HG03064 (cell line): ENCODE data around the gene E2F6.

ENCODE experiments used
- ATAC-seq: cut with Tn5 transposase; IDR thresholded peaks from one replicate; pipeline ENCODE4 v1.9.1; 2021; ENCODE audit warnings: low read depth; ENCODE audit not compliant: unreplicated experiment

E2F6 gene

DNA sequence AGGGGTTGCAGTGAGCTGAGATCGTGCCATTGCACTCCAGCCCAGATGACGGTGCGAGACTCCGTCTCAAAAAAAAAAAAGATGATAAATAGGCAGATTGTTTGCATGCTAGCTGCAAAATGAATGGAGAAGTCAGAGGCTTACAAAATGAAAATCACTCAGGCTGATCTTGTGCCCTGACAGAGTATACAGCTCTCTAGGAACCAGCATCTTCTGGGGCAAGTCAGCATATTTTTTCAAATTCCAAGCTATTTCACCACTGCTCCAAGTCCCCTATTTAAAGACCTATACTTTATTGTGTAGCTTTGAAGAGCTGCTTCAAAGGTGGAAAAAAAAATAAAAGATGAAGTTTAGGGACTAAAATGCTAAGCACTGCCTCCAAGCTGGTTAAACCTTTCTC, 6.1 kb downstream of the E2F6 start:
- no peak for ATAC-seq

- no peak for ATAC-seq
Observed at GRCh38 chr2:11458753-11459152, 7.2 kb downstream of the E2F6 start.

DNA sequence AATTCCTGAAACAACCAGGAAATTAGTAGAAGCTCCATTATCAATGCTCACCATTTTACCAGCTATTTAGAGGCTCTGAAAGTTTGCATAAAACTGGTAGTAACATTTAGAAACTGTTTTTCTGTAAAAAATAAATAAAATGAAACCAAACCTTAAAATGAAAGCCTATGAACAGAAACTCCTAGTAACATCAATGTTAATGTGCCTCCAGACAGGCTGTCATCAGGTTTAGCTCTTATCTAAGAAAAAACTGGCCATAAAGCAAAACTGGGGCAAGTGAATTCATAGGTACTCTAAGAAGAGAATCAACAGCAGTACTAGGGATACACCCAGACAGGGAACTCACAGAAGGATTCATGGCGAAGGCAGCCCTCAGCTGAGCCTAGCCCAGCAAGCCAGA, 8.0 kb downstream of the E2F6 start:
- no peak for ATAC-seq

GRCh38 chr2:11456251-11456650, 9.7 kb downstream of the E2F6 start:
- no peak for ATAC-seq

DNA sequence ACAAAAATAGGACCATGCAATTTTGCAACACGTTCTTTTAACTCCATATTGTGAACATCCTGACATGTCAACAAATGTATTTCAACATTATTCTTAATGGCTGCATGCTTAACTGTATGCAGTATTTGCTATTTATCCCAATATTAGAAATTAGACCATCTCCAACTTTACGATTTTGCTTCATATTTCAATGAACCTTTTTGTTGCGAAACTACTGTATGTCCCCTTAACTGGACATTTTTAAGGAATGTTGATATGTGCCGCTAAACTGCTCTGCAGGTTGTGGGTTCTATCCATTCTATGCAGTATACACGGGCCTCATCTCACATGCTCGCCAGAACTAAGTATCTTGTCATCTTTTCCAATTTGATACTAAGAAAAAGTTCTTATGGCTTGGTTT, 11.1 kb downstream of the E2F6 start:
- no peak for ATAC-seq

- ATAC-seq = no peak
Observed at GRCh38 chr2:11450791-11451190, 15.2 kb downstream of the E2F6 start.

DNA sequence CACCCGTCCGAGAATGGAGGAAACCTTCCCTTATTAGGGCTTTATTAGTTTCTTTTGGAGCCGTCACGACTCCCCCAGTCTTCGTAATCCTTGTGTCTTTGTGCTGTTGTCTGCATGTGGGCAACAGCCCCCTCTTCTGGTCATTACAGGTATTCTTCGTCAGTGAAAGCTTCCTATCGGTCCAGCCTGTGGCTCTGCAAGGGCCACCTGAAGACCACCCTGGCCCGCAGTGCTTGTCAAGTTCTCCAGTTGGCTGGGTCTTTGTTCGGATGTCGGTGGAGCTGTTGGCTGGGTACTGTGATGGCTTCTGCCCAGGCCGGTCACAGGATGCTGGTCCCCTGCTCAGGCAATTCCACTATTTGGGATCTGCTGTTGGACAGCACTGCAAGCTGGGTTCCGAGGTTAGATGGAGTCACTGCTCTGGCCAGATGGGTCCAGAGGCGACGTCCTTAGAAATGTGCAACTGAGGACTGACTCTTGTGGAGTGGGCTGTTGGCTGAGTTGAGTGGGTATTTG, 19.2 kb downstream of the E2F6 start:
- no peak for ATAC-seq

GRCh38 chr2:11444737-11445136, 21.2 kb downstream of the E2F6 start:
- ATAC-seq = no peak

- ATAC-seq = no peak
Observed at GRCh38 chr2:11438555-11439080, 27.3 kb downstream of the E2F6 start.

DNA sequence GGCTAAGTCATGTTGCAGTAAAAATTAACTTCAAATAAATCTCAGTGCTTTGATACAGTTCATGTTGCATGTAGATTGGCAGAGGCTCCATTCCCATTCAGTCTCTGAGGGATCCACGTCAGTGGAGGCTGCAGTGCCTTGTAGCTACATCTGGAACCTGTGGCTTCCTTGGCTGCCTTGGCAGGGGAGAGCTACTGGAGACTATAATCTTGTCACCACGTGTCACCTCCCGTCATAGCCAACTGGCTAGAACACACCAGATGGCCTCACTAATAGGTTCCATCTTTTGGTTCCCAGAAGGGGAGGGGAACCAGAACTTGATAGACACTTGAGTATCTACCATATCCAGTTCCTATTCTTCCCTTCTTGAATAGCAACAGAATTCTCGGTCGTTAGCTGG, 28.4 kb downstream of the E2F6 start:
- ATAC-seq = no peak

DNA sequence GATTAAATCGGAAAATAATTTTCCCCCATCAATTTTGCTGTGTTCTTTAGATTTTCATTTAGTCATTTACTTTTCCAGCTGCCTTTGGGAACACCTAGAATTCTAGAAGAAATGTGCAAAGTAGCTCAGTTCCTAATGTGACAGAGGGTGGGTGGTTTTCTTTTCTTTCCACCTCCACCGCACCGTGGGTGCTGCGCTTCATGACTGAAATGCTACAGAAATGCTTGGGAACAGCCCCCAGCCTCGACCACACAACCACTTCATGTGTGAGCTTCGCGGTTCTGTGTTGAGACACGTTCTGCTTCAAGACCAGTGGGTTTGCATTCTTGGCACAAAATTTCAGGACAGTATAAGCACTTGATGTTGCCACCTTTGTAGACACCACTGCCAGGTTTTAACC, 30.9 kb downstream of the E2F6 start:
- no peak for ATAC-seq

DNA sequence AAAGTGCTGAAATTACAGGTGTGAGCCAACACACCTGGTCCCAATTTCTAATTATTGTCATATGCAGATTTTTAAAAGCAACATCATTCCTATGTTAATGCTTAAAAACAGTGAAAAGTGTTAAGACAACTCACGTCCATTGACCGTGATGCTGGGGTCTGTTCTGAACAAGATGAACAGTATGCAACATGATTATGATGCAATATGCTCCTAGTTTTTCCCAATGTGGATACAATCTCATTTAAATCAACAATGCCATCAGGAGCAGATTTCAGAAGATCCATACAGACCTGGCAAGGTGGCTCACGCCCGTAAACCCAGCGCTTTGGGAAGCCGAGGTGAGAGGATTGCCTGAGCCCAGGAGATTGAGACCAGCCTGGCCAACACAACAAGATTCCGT, 31.5 kb downstream of the E2F6 start:
- ATAC-seq = no peak

DNA sequence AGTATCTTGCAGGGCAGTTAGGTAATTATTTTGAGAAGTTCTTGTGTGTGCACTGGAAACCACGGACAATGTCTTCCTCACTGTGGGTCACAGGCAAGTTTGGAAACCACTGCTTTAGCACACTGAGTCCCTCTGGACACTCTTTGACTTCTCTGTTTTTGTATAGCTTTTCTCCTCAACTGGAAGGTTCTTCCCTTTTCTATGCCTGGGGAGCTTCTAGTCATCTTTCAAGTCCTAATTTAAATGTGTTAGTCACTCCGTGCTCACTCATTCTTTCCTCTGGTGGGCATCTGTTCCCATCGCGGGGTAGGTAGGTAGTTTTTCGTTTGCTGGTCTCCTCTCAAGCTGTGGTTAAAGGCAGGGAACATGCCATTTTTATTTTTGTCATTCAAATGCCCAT, 32.1 kb downstream of the E2F6 start:
- no peak for ATAC-seq

DNA sequence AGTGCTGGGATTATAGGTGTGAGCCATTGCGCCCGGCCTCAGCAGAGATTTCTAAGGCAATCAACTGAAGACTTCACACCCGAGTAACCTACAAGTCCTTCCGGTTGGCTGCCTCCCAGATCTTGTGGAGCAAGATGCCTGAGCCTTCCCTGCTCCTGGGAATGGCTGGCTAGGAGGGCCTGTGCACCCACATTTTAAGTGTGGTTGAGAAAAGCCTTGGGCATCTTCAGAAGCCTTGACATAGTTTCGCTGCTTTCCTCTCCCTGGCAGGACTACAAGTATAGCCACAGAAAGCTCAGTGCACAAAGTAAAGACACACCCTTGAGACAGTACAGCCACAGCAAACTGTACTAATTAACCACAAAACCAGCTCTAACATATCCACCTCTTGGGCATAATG, 35.2 kb downstream of the E2F6 start:
- ATAC-seq = no peak

DNA sequence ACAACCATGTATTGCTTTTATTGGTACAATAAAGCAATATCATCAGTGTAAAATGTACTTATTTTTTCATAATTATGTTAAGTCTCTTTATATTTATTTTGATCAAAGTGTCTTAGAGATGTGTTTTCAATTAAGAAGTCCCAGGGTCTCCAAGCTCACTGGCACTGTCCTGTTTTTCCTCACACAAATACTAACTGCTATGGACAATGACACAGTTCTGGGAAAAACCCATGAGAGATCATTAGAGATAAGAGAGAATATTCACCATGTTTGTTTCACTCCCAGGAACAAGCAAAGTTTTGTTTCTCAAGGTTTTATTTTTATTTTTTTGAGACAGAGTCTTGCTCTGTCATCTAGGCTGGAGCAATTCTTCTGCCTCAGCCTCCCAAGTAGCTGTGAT, 38.7 kb downstream of the E2F6 start:
- ATAC-seq = no peak

GRCh38 chr2:11422901-11423435, 43.0 kb downstream of the E2F6 start:
- no peak for ATAC-seq

- no peak for ATAC-seq
Observed at GRCh38 chr2:11422491-11422865, 43.5 kb downstream of the E2F6 start.

DNA sequence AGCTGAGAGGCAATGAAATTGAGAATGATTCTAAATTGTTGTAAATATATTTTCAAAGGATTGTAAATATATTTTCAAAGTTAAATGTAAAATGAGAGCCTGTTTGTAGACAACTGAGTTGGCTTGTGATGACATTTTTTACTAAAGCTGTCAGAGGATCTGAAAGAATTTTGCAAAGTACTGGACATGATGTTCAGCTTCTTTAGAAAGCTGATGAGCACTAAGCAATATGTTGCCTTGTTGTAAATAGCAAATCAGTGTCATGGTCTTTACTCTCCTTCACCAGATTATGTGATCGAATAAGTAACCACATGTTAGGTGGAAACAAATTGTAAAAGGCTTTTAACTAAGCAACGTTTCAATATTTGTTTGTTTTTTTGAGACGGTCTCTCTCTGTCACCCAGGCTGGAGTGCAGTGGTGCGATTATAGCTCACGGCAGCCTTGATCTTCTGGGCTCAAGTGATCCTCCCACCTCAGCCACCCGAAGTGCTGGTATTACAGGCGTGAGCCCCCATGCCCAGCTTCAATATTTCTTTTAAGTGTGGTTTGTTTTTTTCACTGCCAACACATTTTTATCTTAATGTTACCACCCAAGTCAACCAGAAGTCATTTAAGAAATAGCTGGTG, 44.0 kb downstream of the E2F6 start:
- ATAC-seq = no peak

DNA sequence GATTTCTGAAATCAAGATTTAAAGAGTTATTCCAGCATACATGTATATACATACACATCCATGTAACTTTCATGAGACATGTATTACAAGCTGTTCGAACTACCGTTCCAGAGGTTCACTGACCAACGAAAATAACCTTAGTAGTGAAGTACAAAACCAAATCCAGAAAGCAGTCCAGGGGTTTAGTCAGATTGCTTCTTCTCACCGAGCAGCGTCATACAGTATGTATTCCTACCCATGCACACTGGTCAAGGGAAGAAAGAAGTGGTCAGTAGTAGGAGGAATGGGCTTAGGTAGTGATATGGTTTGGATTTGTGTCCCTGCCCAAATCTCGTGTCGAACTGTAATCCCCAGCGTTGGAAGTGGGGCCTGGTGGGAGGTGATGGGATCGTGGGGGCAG, 45.3 kb downstream of the E2F6 start:
- no peak for ATAC-seq

GRCh38 chr2:11420190-11420589, 45.8 kb downstream of the E2F6 start:
- ATAC-seq = no peak

DNA sequence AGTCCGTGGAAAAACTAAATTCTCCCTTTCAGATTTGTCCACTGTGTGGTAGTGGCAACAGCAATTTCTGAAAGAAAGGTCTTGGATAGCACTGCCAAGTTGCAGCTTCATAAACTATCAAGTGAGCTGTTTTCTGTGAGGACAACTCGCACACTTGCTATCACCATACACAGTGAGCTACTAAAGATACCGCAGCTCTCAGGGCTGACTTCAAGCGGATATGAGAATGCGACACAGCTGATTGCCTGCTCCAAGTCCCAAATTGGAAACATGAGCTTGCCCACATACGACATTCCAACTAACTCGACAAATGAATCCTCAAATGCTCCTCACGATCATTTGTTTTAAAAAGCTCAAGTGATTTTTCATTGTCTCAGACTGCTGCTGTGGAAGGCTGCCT, 46.2 kb downstream of the E2F6 start:
- no peak for ATAC-seq

DNA sequence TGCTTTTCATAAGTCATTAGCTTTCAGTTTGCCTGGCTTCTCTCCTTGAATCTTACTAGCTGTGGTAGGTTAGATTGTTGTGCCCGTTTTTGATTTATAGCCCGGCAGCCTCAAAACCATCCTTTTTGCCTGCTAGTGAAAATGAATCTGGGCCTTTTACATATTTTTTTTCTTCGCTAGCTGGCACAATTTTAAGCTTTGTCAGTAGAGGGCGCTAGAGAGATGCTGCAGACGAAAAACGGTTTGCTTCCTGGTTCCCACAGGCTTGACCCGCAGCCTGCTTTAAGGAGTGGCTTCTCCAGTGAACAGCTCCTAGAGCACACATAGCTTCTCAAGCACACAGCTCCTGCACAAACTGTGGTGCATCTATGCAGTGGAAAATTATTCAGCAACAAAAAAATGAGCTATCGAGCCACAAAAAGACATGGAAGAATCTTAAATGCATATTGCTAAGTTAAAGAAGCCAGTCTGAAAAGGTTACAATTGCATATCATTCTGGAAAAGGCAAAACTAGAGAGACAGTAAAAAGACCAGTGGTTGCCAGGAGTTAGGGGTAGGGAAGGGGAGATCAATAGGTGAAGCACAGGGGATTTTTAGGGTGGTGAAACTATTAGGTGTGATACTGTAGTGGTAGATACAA, 47.9 kb downstream of the E2F6 start:
- ATAC-seq = no peak
